Measurements from ENCODE around the gene PPTC7. TPM values are rescaled to one million over a fixed set of nuclear protein-coding genes. Genes with fewer than 3 reads are reported as not detected.
A peak's percentile ranks its signal among the peaks of the same experiment; 100 is the strongest.

The PPTC7 gene
- total and polyA plus RNA-seq, 2 of the 13 experiments (the other 11 are each of a cell fraction or from before 2014, with no cell fraction given) = 4.8 to 12.3 TPM

- no peak for TF ChIP-seq ISX (CRISPR knock-in tag; conservative IDR thresholded peaks at IDR 0.05)
- TF ChIP-seq SALL2 (CRISPR knock-in tag; IDR thresholded peaks at IDR 0.05) = no peak
- TF ChIP-seq NR2C2 (CRISPR knock-in tag; IDR thresholded peaks at IDR 0.05; ENCODE audit: borderline replicate concordance) = peak; percentile 93
- TF ChIP-seq BHLHE40 (IDR thresholded peaks at IDR 0.05; ENCODE audit: low read length) = no peak
- TF ChIP-seq ZEB1 (IDR thresholded peaks at IDR 0.05; ENCODE audit: insufficient replicate concordance, low read depth) = peak; percentile 19
- TF ChIP-seq, protein P1, sequence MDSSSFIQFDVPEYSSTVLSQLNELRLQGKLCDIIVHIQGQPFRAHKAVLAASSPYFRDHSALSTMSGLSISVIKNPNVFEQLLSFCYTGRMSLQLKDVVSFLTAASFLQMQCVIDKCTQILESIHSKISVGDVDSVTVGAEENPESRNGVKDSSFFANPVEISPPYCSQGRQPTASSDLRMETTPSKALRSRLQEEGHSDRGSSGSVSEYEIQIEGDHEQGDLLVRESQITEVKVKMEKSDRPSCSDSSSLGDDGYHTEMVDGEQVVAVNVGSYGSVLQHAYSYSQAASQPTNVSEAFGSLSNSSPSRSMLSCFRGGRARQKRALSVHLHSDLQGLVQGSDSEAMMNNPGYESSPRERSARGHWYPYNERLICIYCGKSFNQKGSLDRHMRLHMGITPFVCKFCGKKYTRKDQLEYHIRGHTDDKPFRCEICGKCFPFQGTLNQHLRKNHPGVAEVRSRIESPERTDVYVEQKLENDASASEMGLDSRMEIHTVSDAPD (CRISPR knock-in tag; IDR thresholded peaks at IDR 0.05) = no peak
- TF ChIP-seq ZNF501 (CRISPR knock-in tag; IDR thresholded peaks at IDR 0.05) = no peak
- no peak for TF ChIP-seq ZNF224 (CRISPR knock-in tag; IDR thresholded peaks at IDR 0.05)
- TF ChIP-seq ASH2L (IDR thresholded peaks at IDR 0.05; ENCODE audit: insufficient read length, low read depth, low read length) = peak; percentile 51
- TF ChIP-seq TSC22D2 (CRISPR knock-in tag; IDR thresholded peaks at IDR 0.05; ENCODE audit: borderline replicate concordance) = no peak
- TF ChIP-seq, protein P2, sequence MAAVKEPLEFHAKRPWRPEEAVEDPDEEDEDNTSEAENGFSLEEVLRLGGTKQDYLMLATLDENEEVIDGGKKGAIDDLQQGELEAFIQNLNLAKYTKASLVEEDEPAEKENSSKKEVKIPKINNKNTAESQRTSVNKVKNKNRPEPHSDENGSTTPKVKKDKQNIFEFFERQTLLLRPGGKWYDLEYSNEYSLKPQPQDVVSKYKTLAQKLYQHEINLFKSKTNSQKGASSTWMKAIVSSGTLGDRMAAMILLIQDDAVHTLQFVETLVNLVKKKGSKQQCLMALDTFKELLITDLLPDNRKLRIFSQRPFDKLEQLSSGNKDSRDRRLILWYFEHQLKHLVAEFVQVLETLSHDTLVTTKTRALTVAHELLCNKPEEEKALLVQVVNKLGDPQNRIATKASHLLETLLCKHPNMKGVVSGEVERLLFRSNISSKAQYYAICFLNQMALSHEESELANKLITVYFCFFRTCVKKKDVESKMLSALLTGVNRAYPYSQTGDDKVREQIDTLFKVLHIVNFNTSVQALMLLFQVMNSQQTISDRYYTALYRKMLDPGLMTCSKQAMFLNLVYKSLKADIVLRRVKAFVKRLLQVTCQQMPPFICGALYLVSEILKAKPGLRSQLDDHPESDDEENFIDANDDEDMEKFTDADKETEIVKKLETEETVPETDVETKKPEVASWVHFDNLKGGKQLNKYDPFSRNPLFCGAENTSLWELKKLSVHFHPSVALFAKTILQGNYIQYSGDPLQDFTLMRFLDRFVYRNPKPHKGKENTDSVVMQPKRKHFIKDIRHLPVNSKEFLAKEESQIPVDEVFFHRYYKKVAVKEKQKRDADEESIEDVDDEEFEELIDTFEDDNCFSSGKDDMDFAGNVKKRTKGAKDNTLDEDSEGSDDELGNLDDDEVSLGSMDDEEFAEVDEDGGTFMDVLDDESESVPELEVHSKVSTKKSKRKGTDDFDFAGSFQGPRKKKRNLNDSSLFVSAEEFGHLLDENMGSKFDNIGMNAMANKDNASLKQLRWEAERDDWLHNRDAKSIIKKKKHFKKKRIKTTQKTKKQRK (IDR thresholded peaks at IDR 0.05; ENCODE audit: low read length) = no peak
- TF ChIP-seq FOXM1 (CRISPR knock-in tag; IDR thresholded peaks at IDR 0.05) = no peak
- no peak for TF ChIP-seq CBX5 (CRISPR knock-in tag; IDR thresholded peaks at IDR 0.05; ENCODE audit: borderline replicate concordance)
- TF ChIP-seq SSRP1 (CRISPR knock-in tag; IDR thresholded peaks at IDR 0.05) = no peak
- no peak for TF ChIP-seq NAIF1 (CRISPR knock-in tag; IDR thresholded peaks at IDR 0.05; ENCODE audit: borderline replicate concordance)
- peak; percentile 92 for TF ChIP-seq ZSCAN29 (CRISPR knock-in tag; conservative IDR thresholded peaks at IDR 0.05)
- no peak for TF ChIP-seq ZNF33A (CRISPR knock-in tag; IDR thresholded peaks at IDR 0.05; ENCODE audit: borderline replicate concordance)
- TF ChIP-seq, protein P3, sequence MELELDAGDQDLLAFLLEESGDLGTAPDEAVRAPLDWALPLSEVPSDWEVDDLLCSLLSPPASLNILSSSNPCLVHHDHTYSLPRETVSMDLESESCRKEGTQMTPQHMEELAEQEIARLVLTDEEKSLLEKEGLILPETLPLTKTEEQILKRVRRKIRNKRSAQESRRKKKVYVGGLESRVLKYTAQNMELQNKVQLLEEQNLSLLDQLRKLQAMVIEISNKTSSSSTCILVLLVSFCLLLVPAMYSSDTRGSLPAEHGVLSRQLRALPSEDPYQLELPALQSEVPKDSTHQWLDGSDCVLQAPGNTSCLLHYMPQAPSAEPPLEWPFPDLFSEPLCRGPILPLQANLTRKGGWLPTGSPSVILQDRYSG (CRISPR knock-in tag; IDR thresholded peaks at IDR 0.05) = no peak
- TF ChIP-seq E2F5 (CRISPR knock-in tag; conservative IDR thresholded peaks at IDR 0.05) = no peak
- no peak for TF ChIP-seq ZKSCAN1 (IDR thresholded peaks at IDR 0.05; ENCODE audit: low read length)
- no peak for TF ChIP-seq ZNF354B (CRISPR knock-in tag; IDR thresholded peaks at IDR 0.05)
- peak; percentile 91 for TF ChIP-seq ESRRA (CRISPR knock-in tag; IDR thresholded peaks at IDR 0.05; ENCODE audit: low read depth)
- peak; percentile 63 for TF ChIP-seq ARNTL (CRISPR knock-in tag; IDR thresholded peaks at IDR 0.05)
- TF ChIP-seq FOXA3 (CRISPR knock-in tag; IDR thresholded peaks at IDR 0.05) = peak; percentile 36; the same call in 1 of the 2 replicates
- no peak for TF ChIP-seq SYNCRIP (IDR thresholded peaks at IDR 0.05; ENCODE audit: insufficient read depth, low read depth, low read length)
- TF ChIP-seq ZNF772 (CRISPR knock-in tag; IDR thresholded peaks at IDR 0.05) = no peak
Measured at GRCh38 chr12:110591451-110592051, 8.4 kb upstream of the PPTC7 start (continued).
